AG10803 (cell line): Measurements from ENCODE around the gene CCDC137.

Experiments
- DNase-seq: peaks from one replicate; pipeline ENCODE4 v3.0.0; 2010; ENCODE audit warnings: low read depth
- H3K4me3 ChIP-seq: 2 replicates; pipeline ENCODE4 v1.5.1; 2011; ENCODE audit warnings: mild to moderate bottlenecking, low read length, control low read depth
- CTCF ChIP-seq: conservative IDR thresholded peaks from 2 replicates; pipeline ENCODE4 v1.5.1; 2011; ENCODE audit warnings: mild to moderate bottlenecking, low read length, control low read depth, inconsistent platforms

Gene CCDC137

GRCh38 chr17:81651692-81652091, 14.8 kb upstream of the CCDC137 start:
- no peak overlapping the region for H3K4me3 ChIP-seq
- no peak for TF ChIP-seq CTCF
- peak; percentile 76 for DNase-seq

- DNase-seq: no peak
- no peak for TF ChIP-seq CTCF
- H3K4me3 ChIP-seq: no peak overlapping the region
Measured at GRCh38 chr17:81652906-81653771, 13.4 kb upstream of the CCDC137 start.

- no peak overlapping the region for H3K4me3 ChIP-seq
- no peak for TF ChIP-seq CTCF
- no peak for DNase-seq
Measured at GRCh38 chr17:81655378-81656117, 11.0 kb upstream of the CCDC137 start.

- no peak for TF ChIP-seq CTCF
- no peak for DNase-seq
- H3K4me3 ChIP-seq: no peak within 1 kb of the TSS
Measured at GRCh38 chr17:81656118-81656743, 10.3 kb upstream of the CCDC137 start, which contains the start of gene PDE6G. Gene PDE6G, minus strand, starts transcription at chr17:81656542. Its CDS starts 3,237 bp downstream, at chr17:81653305.

- no peak overlapping the region for H3K4me3 ChIP-seq
- TF ChIP-seq CTCF: no peak
- DNase-seq: no peak
Measured at GRCh38 chr17:81656835-81657234, 9.7 kb upstream of the CCDC137 start.

- no peak overlapping the region for H3K4me3 ChIP-seq
- no peak for TF ChIP-seq CTCF
- DNase-seq: no peak
Measured at GRCh38 chr17:81659038-81659437, 7.5 kb upstream of the CCDC137 start.
